ENCODE results near the gene PTPRN2.

PTPRN2 gene

DNA sequence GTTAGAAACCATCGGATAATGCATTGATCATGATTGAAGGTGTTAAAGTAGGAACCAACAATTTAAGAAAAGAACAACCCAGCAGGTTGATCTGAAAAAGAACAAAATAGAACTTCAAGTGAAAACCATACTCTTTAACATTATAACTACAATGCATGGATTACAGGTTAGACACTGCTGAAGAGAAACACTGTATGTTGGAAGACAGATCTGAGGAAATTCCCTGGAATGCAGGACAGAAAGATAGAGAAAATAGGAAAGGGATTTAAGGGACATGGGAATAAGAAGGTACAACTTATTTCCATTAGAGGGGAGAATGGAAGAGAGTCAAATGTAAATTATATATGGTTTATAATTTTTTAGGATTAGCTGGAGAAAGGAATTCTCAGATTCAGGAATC, 947.5 kb downstream of the PTPRN2 start:
- no peak for DNase-seq (ENCODE audit: low read depth)

DNA sequence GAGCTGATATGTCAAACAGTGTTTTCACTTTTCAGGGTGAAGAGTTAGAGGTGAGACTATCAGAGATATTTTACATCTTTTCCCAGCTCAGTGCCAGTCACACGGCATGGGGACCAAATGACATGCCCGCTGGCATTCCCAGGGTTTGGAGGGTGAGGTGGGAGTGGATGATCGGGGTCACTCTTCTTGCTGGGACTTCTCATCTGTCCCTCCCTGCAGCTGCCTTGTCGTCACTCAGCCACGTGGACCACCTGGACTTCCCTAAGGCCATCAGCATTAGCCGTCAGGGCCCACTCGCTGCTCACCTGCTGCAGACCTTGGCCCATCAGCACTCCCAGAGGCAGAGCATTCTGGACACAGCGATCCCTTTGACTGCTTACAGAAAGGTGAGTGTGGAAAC, 949.1 kb downstream of the PTPRN2 start:
- DNase-seq (ENCODE audit: low read depth), result no peak

DNA sequence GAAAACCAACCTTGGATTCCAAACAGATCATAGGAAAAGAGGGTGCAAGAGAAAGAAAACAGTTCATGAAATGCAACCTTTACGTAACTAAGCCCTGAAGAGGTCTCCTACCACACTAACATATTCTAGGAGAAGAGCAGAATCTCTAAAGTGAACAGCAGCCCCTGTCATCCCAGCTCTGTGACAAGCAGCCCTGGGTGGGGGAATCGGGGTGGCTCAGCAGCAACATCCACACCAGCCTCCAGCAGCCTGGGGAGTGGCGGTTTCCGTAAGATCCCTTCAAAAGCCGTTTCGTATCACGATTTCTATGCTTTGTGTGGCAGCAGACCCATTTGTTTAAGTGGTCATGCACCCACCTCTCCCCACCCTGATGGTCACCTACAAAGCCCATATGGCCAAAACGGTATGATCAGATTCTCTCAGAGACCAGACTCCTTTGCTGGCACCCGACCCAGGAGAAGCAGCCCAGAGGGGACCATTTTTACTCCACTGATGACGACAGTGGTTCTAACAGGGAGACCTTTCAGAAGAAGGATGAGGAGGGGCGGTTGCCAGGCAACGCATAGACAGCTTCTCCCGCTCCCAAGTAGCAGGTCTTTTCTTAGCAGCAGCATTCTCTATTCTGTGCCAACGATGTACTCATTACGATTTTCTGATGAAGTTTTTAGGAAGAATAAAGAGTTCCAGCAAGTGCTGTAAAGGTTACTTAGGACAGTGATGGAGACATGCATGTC, 950.2 kb downstream of the PTPRN2 start:
- DNase-seq (ENCODE audit: low read depth), result no peak

DNA sequence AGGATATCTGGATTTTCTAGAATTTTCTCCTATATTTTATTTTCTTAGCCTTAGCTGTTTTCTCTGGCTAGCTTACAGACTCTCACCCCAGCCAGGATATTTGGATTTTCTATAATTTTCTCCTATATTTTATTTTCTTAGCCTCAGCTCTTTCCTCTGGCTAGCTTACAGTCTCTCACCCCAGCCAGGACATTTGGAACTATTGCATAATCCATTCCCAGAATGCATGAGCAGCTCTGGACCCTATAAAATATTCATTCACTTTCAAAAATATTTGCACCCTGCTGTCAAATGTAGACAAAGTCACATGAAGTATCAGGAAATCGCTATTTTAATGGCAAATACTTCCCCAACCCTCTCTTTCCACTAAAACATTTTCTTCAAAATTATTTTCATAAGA, 952.0 kb downstream of the PTPRN2 start:
- no peak for DNase-seq (ENCODE audit: low read depth)

DNA sequence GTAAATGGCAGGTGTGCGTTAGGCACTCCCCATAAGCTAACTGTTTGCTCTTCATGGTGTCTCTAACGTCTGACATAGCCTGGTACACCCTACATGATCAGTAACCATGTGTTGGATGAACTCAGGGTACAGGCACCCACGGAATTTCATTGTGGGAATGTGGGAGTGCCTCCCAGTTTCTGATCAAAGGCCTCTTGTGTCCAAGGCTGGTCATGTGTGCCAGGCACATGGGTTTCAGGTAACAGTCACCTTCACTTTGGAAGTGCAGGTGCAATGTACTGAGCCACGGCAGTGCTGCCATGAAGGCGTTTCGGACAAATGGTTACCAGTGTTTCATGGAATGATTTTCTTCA, 952.5 kb downstream of the PTPRN2 start:
- no peak for DNase-seq (ENCODE audit: low read depth)

DNA sequence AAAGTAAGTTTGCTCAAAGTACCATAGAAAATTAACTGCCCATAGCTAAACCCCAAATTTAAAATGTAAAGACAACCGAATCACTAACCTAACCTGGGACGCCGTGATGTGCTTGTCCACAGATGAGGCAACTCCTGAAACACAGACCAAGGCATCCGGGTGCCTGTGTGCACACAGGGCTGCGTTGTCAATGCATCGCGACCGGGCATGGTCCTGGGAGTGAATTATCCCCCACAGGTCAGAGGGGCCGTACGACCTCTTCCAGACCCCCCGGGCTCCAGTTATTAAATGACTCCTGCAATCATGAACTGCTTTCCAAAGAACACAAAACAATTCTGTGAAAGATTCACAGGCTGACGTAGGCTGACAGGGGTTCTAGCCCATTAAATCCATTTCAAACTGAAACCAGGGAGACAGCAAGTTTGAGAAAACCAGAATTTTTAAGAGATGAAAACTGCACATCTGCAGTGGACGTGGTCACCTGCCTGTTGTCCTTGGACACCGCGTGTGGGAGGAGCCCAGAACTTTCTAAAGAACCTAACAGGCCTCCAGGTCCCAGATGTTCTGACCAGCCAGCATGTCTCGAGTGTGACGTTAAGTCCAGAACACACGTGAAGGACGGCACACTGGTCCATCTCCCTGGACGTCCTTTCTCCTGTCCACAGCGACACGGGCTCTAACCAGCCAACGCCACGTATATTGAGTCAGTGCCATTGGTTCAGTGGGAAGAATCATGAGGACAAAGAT, 953.0 kb downstream of the PTPRN2 start:
- DNase-seq (ENCODE audit: low read depth), result no peak

DNA sequence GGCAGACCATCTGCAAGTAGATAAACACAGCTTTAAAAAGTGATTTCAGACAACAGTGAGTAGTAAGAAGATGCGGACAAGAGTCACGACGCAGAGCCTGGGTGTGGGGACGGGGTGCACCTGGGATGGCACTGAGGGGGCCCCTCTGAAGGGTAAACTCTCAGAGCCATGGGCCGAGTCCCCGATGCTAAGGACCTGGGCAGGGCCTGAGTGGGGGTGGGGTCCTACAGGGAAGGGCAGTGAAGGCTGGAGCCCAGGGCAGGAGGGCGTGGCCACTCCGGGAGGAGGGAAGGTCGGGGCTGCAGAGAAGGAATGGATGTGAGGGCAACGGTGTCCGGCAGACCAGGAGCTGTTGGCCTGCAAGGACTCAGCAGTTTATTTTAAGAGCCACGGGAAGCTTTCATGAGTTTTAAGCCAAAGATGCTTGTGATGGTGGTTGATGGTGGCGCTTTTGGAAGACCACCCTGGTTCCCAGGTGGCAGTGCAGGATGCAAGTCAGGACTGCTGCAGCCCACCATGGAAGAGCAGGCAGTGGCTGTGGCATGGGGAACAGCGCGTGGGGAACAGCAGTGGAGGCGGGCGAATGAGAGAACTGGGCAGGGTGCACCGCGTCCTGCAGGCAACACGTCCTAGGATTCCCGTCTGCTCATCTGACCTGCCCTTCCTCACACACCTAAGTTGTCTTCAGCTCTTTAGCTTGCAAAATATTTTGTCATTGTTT, 954.0 kb downstream of the PTPRN2 start:
- DNase-seq (ENCODE audit: low read depth), result no peak

DNA sequence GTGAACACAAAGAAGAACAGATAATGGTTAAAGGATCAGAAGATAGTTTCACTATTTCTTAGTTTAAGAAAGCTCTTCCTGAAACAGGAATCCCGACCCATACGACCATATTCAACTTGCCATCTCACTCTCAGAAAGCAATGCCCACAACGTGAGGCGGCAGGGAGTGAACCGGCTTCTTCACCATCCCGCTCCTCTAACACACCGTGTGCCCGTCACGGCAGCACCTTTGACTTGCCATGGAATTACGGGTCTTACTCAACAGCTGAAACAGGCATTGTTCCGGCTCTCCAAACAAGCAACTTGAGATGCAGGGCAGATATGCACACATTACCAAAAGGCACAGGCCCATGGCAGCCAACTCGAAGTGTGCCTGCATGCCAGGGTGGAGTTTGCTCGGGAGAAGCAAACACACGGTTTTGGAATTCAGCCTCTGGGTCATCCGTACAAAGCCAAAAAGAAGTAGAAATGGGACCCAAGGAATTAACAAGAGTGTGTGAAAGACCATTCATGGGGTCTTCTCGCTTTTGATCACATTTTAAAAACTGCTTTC, 957.2 kb downstream of the PTPRN2 start:
- no peak for DNase-seq (ENCODE audit: low read depth)

DNA sequence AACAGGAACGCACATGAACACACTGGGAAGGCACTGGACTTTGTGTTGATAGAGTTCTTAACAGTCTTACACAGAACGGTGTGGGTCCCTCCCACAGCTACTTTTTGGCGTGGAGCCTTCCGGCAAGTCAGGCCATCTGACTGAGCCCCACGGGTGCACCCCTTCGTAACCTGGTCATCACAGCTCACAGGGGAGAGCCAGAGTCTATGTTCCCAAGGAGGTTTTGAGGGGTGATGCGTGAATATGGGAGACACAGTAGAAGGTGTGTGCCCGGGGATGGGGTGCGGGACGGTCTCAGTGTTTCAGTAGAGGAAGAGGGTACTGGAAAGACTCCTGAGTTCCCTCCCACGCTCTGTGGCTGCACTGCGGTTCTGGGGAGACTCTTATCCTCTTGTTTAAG, 959.2 kb downstream of the PTPRN2 start:
- no peak for DNase-seq (ENCODE audit: low read depth)

DNA sequence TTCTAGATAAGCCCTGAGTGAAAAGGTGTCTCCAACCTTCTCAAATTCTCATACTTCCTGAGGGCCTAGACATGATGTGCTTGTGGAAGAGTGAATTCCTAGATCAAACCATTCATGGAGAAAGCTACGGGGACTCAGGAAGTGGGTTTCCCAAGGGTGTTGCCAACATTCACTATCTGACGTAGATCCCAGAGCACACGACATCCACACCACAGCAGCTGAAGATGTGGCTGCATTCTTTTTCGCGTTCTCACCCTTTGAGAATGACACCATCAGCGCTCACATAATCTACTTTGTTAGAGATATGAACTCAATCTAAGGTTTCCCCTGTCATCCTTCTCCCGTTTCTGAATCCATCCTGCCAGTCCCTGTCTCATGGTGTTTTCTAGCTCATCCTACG, 960.0 kb downstream of the PTPRN2 start:
- no peak for DNase-seq (ENCODE audit: low read depth)

DNA sequence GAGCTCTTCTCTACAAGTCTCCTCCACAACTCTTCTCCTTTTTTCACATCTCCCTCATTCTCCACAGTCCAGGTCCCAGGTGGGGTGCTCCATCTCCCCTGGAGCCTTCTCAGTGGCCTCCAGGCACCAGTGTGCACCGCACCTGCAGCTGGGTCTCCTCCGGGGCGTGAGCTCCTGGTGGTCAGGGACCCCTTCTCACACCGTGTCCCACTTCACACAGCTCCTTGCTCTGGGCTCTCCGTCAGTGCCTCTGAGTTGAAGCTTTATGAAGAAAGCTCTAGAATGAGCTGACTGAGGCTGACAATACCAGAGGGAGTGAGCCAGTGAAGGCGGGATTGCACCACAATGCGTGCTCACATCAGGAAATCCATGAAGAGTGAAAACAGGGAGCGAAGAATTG, 960.6 kb downstream of the PTPRN2 start:
- no peak for DNase-seq (ENCODE audit: low read depth)

DNA sequence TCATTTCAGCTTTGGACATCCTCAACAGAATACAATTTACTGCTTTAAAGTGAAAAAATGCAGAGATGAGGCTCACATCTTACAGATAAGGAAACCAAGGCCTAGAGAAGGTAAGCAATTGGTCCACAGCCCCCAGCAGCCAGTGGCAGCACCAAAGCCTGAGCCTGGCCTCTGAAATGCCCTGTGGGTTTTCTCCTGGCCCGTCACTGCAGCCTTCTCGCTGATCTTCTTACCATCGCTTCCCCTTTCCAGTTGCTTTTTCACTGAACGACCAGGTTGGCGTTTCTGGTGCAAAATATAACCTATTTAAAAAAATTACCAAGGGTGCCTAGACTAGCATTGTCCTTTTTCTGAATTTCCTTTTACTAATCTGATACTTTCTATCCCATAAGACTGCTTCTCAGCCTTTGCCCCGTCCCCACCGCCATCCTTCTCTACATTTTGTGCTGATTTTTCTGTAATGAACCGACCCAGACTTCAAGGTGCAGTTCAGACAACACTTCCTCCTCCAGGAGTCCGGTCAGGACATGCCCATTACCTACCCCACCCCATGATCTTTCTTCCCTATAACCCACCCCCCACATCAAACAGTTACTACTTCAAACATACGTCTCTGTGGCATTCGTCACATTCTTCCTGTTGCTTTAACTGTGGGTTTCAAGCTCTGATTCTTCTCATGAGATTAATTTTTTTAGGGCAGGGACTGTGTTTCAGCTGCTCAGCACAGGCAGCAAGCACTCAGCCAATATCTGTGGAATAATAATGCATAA, 961.5 kb downstream of the PTPRN2 start:
- DNase-seq (ENCODE audit: low read depth), result no peak

DNA sequence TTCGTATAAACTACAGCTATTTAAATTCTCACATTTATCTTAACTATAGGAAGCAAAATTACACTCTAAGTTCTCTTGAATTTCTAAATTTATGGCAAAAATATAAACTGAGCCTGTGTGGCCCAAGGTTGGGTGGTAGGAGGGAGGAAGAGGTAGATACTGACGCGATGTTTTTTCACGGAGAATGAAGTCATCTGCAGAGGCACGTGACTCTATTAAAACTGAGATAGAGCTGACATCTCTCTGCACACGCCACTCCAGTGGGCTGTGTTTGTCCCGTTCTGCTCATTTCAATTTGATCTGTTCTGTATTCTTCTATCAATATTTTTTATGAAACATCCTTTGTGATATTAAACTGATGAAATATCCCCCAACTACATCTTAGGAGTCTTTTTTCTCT, 964.1 kb downstream of the PTPRN2 start:
- DNase-seq (ENCODE audit: low read depth), result no peak

DNA sequence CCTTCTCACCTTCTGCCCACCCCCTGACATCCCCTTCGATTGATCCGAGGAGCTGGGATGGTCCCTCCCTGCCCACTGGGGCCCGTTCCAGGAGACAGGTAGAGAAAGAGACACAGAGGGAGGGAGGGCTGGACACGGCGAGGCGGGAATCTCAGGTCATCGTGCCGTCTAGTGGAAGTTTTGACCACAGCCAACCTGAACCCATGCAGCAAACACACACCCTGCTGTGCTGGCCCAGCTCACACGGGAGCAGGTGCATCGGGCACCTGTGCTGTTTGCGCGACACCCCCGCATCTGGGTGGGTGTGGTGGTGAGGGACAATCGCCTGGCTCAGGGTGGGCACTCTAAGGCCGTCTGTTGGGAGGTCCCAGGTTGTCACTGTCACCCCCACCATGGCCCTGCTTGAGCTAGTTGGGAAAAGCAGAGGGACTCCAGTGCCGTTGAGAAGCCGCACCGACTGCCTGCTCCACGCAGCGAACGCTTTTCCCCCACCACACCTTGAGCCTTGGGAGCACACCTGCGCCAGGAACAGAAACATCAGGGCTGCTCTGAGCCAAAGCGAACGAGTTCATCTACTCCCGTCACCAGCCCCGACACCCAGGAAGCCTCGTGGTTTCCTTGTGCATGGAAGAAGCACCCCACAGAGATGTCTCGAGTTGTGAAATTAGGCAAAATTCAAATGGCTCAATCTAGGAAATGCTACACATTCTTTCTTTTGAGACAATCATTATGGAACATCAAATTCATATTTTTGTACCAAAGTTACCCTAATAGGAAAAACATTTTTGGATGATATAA, 965.0 kb downstream of the PTPRN2 start:
- DNase-seq (ENCODE audit: low read depth), result no peak

DNA sequence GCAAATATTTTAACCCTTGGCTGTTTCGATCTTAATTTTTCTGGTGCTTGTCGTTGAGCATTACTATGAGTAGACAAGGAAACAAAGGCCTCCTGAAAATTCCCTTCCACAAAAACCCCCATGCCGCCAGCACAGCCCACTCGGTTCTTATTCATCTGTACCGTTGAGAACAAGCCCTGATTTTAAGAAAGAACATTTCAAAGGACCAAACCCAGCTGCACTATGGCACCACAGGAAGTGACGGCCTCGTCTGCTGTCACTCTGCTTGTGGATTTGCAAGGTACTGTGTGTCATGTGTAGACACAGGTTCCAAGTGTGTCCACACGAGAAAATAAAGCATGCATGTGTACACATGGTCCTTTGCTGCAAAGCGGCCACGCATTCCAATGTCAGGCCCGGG, 965.6 kb downstream of the PTPRN2 start:
- no peak for DNase-seq (ENCODE audit: low read depth)

DNA sequence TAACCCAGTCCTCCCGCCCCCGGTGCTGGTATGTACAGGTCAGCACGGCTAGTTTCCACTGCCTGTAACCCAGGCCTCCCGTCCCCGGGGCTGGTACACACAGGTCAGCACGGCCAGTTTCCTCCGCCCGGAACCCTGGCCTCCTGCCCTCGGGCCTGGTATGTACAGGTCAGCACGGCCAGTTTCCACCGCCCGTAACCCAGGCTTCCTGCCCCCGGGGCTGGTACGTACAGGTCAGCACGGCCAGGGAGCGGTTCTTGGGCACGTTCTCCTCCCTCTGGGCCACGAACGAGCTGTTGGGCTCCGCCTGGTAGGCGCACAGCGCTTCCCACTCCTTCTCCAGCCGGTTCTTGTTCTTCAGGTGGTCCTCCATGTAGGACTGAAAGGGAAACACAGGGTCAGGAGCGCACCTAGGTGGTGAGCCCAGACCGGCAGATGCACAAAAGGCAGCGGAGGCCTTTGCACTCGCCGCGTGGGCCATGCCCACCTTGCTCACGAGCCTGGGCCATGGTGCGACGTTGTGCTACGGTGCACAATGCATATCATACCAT, 966.4 kb downstream of the PTPRN2 start:
- DNase-seq (ENCODE audit: low read depth), result no peak

DNA sequence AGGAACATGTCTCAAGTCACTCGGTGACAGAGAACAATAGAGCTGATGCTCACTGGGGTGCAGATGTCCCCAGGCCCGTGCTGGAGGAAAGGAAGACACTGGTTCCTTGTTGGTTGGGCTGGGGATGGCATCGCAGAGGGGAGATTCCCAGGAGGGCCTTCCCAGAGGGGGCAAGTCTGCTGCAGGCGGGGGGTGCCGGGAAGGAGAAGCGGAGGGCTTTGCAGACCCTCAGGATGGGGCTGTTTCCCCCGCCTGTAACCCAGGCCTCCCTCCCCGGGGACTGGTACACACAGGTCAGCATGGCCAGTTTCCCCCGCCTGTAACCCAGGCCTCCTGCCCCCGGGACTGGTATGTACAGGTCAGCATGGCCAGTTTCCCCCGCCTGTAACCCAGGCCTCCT, 967.0 kb downstream of the PTPRN2 start:
- DNase-seq (ENCODE audit: low read depth), result no peak

DNA sequence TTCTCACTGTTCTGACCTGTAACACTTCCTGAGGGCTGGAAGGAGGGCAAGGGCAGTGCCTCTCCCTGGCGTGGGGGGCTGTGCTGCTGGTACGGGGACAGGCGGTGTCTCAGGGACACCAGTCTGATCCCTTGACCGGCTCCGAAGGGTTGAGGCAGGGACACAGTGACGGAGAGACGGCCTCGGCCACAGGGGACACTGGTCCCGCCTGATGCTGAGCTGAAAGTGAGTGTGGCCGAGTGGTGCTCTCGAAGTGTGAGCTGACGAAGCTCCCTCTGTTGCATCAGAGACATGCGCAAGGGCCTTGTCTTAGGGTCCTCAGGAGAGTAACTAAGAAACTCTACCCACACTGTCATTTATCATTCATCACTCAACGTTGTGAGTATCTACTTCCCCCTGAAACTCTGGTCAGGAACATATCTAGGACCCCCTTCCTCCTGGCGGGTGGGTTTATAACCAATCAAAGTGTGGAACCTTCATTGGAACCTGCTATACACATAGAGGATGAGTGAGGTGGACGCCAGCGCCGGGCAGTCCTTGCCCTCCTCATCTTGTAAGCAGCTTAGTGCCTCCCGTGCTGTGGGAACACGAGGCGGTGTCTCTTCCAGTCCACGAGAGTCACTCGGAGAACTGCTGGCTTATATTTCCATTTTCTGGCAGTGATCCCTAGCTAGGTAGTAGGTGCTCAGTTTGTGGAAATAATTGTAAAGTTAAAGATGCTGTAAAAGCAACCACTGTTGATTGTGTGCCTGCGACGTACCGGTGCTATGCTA, 967.7 kb downstream of the PTPRN2 start:
- DNase-seq (ENCODE audit: low read depth), result no peak

DNA sequence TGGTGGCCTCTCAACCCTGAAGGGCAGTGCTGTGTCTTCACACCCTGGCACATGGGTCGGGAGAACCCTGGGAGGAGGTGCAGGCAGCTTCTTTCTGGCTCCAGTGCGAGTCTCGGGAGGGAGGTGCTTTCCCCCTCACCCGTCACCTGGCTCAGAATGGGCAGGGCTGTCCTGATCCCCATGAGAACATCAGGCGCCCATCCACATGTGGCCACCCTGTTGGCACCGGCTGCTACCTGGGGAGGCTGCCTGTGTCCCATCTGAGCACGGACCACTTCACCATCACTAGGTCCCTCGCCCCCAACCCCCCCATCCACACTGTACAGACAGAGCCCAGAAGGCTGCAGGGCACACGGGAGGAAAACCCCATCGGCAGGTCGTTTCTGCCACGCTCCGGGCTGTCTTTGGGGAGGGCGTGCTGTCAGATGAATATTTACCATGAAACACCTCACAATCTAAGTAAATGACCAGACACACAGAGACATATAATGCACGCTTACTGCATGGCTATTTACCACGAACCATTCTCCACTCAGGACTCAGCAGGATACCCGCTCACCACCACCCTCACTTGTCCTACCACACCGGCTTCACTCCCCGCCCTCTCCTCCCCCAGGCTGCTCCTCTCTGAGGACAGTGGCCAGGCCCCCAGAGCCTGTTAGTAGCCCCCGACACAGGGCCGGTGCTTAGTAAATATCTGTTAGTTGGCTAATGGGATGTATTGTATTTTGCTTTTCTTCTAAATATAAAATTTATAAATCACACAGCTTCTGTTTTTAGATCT, 968.6 kb downstream of the PTPRN2 start:
- DNase-seq (ENCODE audit: low read depth), result no peak

Data from stimulated activated CD8-positive, alpha-beta memory T cell treated with anti-CD3 and anti-CD28 coated beads, Interleukin-15, amount 100 ng/mL, for 24 hours (primary cell).